Measurements from ENCODE around the gene SLC30A10. TPM values are rescaled to one million over a fixed set of nuclear protein-coding genes. Genes with fewer than 3 reads are reported as not detected.
"Not testable (repeated sequence)": the region's sequence is repeated elsewhere in the genome, so short reads cannot be mapped to it uniquely, and the experiment has no call there.

SLC30A10 gene
- total RNA-seq, 1 donor from 2014 or later, result 0.13 TPM

GRCh38 chr1:219898375-219898774, 30.0 kb downstream of the SLC30A10 start:
- Mint-ChIP-seq H3K4me1 (ENCODE audit: unreplicated experiment) (peaks cover 24% of the 10 kb centered on the region), H3K27ac (ENCODE audit: unreplicated experiment) (no peak overlapping the region), H3K4me3 (ENCODE audit: unreplicated experiment) (no peak overlapping the region), H3K9me3 (ENCODE audit: unreplicated experiment) (no peaks in the 10 kb centered on the region), H3K27me3 (ENCODE audit: unreplicated experiment) (peaks cover 43% of the 10 kb centered on the region), H3K36me3 (ENCODE audit: unreplicated experiment) (no peaks in the 10 kb centered on the region)
- DNase-seq (ENCODE audit: extremely low spot score, unreplicated experiment), result no peak
- TF ChIP-seq, protein P1, sequence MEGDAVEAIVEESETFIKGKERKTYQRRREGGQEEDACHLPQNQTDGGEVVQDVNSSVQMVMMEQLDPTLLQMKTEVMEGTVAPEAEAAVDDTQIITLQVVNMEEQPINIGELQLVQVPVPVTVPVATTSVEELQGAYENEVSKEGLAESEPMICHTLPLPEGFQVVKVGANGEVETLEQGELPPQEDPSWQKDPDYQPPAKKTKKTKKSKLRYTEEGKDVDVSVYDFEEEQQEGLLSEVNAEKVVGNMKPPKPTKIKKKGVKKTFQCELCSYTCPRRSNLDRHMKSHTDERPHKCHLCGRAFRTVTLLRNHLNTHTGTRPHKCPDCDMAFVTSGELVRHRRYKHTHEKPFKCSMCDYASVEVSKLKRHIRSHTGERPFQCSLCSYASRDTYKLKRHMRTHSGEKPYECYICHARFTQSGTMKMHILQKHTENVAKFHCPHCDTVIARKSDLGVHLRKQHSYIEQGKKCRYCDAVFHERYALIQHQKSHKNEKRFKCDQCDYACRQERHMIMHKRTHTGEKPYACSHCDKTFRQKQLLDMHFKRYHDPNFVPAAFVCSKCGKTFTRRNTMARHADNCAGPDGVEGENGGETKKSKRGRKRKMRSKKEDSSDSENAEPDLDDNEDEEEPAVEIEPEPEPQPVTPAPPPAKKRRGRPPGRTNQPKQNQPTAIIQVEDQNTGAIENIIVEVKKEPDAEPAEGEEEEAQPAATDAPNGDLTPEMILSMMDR (IDR thresholded peaks at IDR 0.05), result no peak

DNA sequence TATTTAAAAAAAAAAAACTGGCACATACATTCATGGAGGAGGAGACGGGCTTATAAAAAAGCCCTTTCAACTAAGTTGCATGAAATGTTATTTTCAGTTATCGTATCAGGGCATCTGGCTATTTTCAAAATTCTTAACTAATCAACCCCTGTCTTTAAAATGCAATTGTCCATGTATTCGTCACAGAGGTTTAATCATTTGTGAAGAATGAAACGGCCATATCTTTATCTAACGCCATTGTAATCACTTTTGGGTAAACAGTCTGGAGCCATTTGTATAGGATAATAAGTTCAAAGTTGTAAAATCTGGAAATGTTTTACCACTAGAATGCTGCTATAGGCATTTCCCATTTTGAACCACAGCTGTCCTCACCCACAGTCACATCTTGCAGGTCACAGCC, 30.4 kb downstream of the SLC30A10 start:
- peaks cover 24% of the 10 kb centered on the region for H3K4me1 Mint-ChIP-seq (ENCODE audit: unreplicated experiment)
- peaks cover 38% of the 10 kb centered on the region for H3K27me3 Mint-ChIP-seq (ENCODE audit: unreplicated experiment)
- H3K36me3 Mint-ChIP-seq (ENCODE audit: unreplicated experiment), result no peaks in the 10 kb centered on the region
- H3K4me3 Mint-ChIP-seq (ENCODE audit: unreplicated experiment), result no peak overlapping the region
- no peak for DNase-seq (ENCODE audit: extremely low spot score, unreplicated experiment)
- no peak overlapping the region for H3K27ac Mint-ChIP-seq (ENCODE audit: unreplicated experiment)
- no peaks in the 10 kb centered on the region for H3K9me3 Mint-ChIP-seq (ENCODE audit: unreplicated experiment)
- TF ChIP-seq, protein P1 (IDR thresholded peaks at IDR 0.05), result no peak

- H3K4me3 Mint-ChIP-seq (ENCODE audit: unreplicated experiment); H3K9me3 Mint-ChIP-seq (ENCODE audit: unreplicated experiment); H3K4me1 Mint-ChIP-seq (ENCODE audit: unreplicated experiment); H3K36me3 Mint-ChIP-seq (ENCODE audit: unreplicated experiment); H3K27ac Mint-ChIP-seq (ENCODE audit: unreplicated experiment); DNase-seq (ENCODE audit: extremely low spot score, unreplicated experiment): not testable (repeated sequence)
- peaks cover 56% of the 10 kb centered on the region for H3K27me3 Mint-ChIP-seq (ENCODE audit: unreplicated experiment)
Observed at GRCh38 chr1:219892271-219892670, 36.1 kb downstream of the SLC30A10 start.

DNA sequence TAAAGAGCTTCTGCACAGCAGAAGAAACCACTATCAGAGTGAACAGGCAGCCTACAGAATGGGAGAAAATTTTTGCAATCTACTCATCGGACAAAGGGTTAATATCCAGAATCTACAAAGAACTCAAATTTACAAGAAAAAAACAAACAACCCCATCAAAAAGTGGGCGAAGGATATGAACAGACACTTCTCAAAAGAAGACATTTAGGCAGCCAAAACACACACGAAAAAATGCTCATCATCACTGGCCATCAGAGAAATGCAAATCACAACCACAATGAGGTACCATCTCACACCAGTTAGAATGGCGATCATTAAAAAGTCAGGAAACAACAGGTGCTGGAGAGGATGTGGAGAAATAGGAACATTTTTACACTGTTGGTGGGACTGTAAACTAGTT, 36.5 kb downstream of the SLC30A10 start:
- H3K4me1 Mint-ChIP-seq (ENCODE audit: unreplicated experiment); DNase-seq (ENCODE audit: extremely low spot score, unreplicated experiment); H3K27ac Mint-ChIP-seq (ENCODE audit: unreplicated experiment); H3K36me3 Mint-ChIP-seq (ENCODE audit: unreplicated experiment); H3K4me3 Mint-ChIP-seq (ENCODE audit: unreplicated experiment); H3K9me3 Mint-ChIP-seq (ENCODE audit: unreplicated experiment): not testable (repeated sequence)
- H3K27me3 Mint-ChIP-seq (ENCODE audit: unreplicated experiment), result peaks cover 59% of the 10 kb centered on the region

DNA sequence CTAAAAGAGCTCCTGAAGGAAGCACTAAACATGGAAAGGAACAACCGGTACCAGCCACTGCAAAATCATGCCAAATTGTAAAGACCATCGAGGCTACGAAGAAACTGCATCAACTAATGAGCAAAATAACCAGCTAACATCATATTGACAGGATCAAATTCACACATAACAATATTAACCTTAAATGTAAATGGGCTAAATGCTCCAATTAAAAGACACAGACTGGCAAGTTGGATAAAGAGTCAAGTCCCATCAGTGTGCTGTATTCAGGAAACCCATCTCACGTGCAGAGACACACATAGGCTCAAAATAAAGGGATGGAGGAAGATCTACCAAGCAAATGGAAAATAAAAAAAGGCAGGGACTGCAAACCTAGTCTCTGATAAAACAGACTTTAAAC, 39.7 kb downstream of the SLC30A10 start:
- peaks cover 54% of the 10 kb centered on the region for H3K27me3 Mint-ChIP-seq (ENCODE audit: unreplicated experiment)
- H3K4me3 Mint-ChIP-seq (ENCODE audit: unreplicated experiment); DNase-seq (ENCODE audit: extremely low spot score, unreplicated experiment); H3K27ac Mint-ChIP-seq (ENCODE audit: unreplicated experiment); H3K4me1 Mint-ChIP-seq (ENCODE audit: unreplicated experiment); H3K36me3 Mint-ChIP-seq (ENCODE audit: unreplicated experiment); H3K9me3 Mint-ChIP-seq (ENCODE audit: unreplicated experiment): not testable (repeated sequence)

DNA sequence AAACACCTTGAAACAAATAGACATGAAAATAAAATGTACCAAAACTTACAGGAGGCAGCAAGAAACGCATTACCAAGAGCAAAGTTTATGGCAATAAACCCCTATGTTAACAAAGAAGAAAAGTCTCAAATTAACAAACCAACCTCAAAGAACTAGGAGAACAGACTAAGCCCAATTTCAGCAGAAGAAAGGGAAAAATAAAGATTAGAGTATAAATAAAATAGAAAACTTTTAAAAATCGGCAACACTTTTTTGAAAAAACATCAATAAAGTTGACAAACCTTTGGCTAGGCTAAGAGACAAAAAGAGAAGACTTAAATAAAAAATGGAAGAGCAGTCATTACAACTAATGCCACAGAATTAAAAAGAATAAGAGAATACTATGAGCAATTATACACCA, 42.7 kb downstream of the SLC30A10 start:
- TF ChIP-seq, protein P1 (IDR thresholded peaks at IDR 0.05), result no peak
- Mint-ChIP-seq H3K4me3 (ENCODE audit: unreplicated experiment) (no peak overlapping the region), H3K4me1 (ENCODE audit: unreplicated experiment) (peaks cover 6% of the 10 kb centered on the region), H3K9me3 (ENCODE audit: unreplicated experiment) (no peaks in the 10 kb centered on the region), H3K36me3 (ENCODE audit: unreplicated experiment) (no peaks in the 10 kb centered on the region), H3K27me3 (ENCODE audit: unreplicated experiment) (peaks cover 65% of the 10 kb centered on the region), H3K27ac (ENCODE audit: unreplicated experiment) (no peak overlapping the region)
- no peak for DNase-seq (ENCODE audit: extremely low spot score, unreplicated experiment)
